ENCODE measurements around the gene MYO18B.

Gene MYO18B

GRCh38 chr22:25777870-25778269, 35.9 kb downstream of the MYO18B start:
- DNase-seq, result no peak

- DNase-seq, result no peak
These were observed 37.4 kb downstream of the MYO18B start for GRCh38 chr22:25779426-25779825.

- no peak for DNase-seq
These were observed 37.9 kb downstream of the MYO18B start for GRCh38 chr22:25779890-25780289.

- DNase-seq, result no peak
These were observed 38.7 kb downstream of the MYO18B start for GRCh38 chr22:25780673-25781072.

- no peak for DNase-seq
These were observed 39.8 kb downstream of the MYO18B start for GRCh38 chr22:25781801-25782200.

- no peak for DNase-seq
These were observed 40.8 kb downstream of the MYO18B start for GRCh38 chr22:25782831-25783230.

- no peak for DNase-seq
These were observed 41.9 kb downstream of the MYO18B start for GRCh38 chr22:25783856-25784255.

- no peak for DNase-seq
These were observed 44.2 kb downstream of the MYO18B start for GRCh38 chr22:25786165-25786564.

- DNase-seq, result no peak
These were observed 49.6 kb downstream of the MYO18B start for GRCh38 chr22:25791556-25791955.

- DNase-seq, result no peak
These were observed 53.5 kb downstream of the MYO18B start for GRCh38 chr22:25795478-25795877.

- no peak for DNase-seq
These were observed 55.7 kb downstream of the MYO18B start for GRCh38 chr22:25797498-25798290.

- DNase-seq, result no peak
These were observed 58.8 kb downstream of the MYO18B start for GRCh38 chr22:25800766-25801165.

- DNase-seq, result no peak
These were observed 60.0 kb downstream of the MYO18B start for GRCh38 chr22:25802018-25802417.

- no peak for DNase-seq
These were observed 62.7 kb downstream of the MYO18B start for GRCh38 chr22:25804676-25805075.

- DNase-seq, result no peak
These were observed 64.6 kb downstream of the MYO18B start for GRCh38 chr22:25806579-25806978.

GRCh38 chr22:25814685-25815084, 72.7 kb downstream of the MYO18B start:
- DNase-seq, result no peak

- no peak for DNase-seq
These were observed 73.6 kb downstream of the MYO18B start for GRCh38 chr22:25815561-25815960.

GRCh38 chr22:25816522-25817059, 74.6 kb downstream of the MYO18B start:
- DNase-seq, result no peak

- DNase-seq, result no peak
These were observed 75.3 kb downstream of the MYO18B start for GRCh38 chr22:25817092-25817943.

- DNase-seq, result no peak
These were observed 76.6 kb downstream of the MYO18B start for GRCh38 chr22:25818541-25818940.

GRCh38 chr22:25822344-25822743, 80.4 kb downstream of the MYO18B start:
- no peak for DNase-seq

- no peak for DNase-seq
These were observed 81.3 kb downstream of the MYO18B start for GRCh38 chr22:25823276-25823675.

GRCh38 chr22:25824828-25825423, 82.9 kb downstream of the MYO18B start:
- DNase-seq, result no peak
